ENCODE results near the gene SIK3.

SIK3 gene

DNA sequence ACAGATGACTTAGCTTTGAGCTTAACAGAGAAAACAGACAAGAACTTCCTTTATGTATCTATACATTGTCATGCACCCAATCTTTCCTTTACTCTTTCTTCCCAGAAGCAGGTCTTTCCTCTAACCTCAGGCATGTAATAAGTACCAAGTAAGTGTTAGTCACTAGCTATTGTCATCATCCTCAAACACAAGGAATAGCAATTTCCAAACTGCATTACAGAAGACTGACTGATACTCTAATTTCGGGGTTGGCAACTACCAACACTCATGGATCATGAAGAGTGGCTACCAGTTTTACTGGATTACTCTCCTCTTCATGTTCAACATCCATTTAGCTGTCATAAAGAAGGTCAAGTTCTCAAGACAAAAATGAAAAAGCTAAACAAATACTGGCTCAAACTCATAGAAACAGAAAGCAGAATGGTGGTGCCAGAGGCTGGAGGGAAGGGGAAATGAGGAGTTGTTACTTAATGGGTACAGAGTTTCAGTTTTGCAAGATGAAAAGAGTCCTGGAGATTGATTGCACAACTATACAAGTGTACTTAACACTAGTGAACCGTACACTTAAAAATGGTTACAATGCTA is 111.6 kb downstream of the SIK3 start:
- no peak overlapping the region for H3K4me3 ChIP-seq (ENCODE audit: low read length)

DNA sequence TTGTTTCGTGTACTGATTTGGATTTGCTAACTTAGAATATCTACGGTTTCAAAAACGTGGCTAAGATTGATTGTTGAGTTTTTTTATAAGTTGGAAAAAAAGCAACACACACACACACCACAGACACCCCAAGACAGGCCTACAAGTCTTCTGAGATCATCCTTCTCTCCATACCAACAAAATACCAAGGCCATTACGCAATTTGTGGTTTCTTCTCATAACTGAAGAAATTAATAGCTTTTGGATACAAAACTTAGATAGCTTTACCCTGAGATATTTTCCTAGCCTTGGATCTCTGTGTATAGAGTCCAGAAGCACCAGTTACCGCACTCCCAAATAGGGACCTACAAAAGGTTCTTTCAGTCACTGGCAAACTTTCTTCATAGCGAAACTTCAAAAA is 113.6 kb downstream of the SIK3 start:
- DNase-seq (ENCODE audit: low read depth, low spot score): no peak
- H3K4me3 ChIP-seq (ENCODE audit: low read length): no peak overlapping the region

More for the DNA sequence above, 111.6 kb downstream of the SIK3 start:
- peak; percentile 14 for DNase-seq (ENCODE audit: low read depth, low spot score)

DNA sequence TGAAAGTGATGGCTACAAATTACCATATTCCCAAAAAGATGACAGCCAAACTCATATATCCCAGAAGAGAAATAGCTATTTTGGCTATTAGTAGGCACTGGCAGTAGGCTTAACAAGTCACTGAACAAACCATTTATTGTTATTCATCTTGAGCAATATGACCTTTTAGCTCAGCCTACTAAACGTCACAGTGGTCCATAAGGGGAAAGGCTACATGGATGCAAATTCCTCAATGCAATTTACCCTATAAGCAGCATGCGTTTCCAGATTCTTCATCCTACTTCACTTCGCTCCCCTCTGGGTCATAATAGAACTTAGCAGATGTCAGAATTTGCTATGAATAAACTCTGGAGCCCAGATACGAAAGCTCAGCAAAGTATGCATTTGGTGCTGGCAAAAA is 114.0 kb downstream of the SIK3 start:
- H3K4me3 ChIP-seq (ENCODE audit: low read length): no peak overlapping the region
- DNase-seq (ENCODE audit: low read depth, low spot score): no peak

DNA sequence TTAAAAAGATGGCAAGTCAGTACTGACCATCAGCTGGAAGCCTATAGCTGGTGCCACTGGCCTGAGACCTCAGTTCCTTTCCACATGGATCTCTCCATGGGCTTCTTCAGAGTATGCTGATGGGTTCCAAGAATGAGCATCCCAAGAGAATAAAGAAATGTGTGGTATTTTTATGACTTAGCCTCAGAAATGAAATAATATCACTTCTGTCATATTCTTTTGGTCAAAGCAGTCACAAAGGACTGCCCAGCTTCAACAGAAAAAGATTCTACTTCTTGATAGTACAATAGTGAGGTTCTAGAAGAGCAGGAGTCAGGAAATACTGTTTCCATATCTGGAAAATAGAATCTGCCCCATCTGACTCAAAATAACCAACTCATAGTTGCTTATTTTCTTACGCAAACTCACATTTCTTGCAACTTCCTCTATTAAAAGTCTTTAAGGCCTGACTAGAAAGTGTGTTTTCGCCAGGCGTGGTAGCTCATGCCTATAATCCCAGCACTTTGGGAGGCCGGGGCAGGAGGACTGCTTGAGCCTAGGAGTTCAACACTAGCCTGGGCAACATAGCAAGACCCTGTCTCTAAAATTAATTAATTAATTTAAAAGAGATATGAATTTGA is 116.9 kb downstream of the SIK3 start:
- no peak overlapping the region for H3K4me3 ChIP-seq (ENCODE audit: low read length)
- no peak for DNase-seq (ENCODE audit: low read depth, low spot score)

DNA sequence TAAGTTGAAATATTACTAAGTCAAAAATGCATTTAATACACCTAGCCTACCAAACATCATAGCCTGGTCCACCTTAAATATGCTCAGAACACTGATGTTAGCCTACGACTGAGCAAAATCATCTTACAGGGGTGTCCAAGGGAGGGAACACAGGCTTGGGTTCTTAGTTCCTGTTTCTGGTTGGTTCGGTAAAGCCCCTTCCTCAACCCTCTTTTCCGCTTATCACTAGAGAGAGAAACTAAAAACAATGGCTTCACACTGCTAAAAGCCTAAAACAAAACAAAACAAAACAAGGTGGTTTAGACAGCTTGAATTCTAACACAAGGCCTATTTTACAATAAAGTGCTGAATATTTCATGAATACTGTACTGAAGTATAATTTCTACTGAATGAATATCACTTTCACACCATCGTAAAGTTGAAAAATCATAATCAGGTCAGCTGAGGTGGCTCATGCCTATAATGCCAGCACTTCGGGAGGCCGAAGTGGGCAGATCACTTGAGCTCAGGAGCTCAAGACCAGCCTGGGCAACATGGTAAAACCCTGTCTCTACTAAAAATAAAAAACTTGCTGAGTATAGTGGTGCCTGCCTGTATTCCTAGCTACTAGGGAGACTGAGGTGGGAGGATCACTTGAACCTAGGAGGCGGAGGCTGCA is 118.0 kb downstream of the SIK3 start:
- no peak for DNase-seq (ENCODE audit: low read depth, low spot score)
- H3K4me3 ChIP-seq (ENCODE audit: low read length): no peak overlapping the region

DNA sequence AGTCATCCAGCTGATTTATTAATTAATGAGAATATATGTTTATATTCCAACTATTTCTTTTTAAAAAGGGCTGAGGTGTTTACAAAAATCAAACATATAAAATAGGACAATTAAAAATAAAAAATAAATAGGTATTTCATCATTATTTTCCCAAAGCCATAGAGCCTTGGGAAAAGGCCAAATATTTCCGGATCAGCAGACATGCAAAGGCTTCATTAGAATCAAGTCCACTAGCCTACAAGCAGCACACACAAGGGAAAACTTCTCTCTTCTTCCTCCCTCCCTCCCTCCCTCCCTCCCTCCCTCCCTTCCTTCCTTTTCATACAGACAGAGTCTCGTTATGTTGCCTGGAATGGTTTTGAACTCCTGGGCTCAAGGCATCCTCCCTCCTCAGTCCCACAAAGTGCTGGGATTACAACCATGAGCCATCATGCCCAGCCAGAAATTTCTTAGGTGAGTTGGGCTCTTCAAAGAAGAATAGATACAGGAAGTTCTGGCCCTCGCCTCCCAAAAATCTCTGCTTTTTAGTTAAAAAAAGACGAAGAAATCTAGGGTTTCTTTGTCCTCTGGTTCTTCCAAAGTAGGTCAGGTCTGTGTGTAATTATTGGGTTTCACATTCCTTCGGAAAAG is 121.2 kb downstream of the SIK3 start:
- H3K4me3 ChIP-seq (ENCODE audit: low read length): no peak overlapping the region
- no peak for DNase-seq (ENCODE audit: low read depth, low spot score)

DNA sequence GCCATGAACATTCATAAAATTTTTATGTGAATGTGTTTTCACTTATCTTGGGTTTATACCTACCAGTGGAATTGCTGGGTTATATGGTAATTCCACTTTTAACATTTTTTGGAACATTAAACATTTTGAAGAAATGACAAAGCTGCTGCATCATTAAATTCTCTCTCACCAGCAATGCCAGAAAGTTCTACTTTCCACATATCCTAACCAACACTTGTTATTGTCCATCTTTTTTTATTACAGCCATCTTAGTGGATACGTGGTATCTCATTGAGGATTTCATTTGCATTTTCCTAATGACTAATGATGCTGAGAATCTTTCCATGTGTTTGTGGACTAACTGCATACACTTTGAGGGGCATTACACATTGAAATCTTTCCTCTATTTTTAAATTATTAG is 122.6 kb downstream of the SIK3 start:
- DNase-seq (ENCODE audit: low read depth, low spot score): no peak
- H3K4me3 ChIP-seq (ENCODE audit: low read length): no peak overlapping the region

DNA sequence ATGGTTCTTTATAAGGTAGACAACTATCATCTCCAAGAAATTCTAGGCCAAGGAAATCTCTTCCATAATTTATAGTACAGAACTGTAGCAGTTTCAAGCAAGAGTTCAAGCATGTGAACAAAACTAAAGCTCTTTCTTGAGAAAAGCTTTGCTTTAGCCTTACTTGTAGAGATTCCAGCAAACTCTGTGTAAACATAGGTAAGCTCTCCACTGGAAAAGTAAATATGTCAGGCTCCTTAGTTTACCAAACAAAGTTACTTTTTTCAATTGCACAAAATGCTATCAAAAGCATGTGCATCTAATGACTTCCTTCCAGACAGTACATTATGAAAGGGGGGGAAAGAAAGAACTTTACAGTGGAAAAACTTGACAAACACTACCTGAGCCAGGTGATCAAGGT is 125.0 kb downstream of the SIK3 start:
- DNase-seq (ENCODE audit: low read depth, low spot score): no peak
- H3K4me3 ChIP-seq (ENCODE audit: low read length): no peak overlapping the region

DNA sequence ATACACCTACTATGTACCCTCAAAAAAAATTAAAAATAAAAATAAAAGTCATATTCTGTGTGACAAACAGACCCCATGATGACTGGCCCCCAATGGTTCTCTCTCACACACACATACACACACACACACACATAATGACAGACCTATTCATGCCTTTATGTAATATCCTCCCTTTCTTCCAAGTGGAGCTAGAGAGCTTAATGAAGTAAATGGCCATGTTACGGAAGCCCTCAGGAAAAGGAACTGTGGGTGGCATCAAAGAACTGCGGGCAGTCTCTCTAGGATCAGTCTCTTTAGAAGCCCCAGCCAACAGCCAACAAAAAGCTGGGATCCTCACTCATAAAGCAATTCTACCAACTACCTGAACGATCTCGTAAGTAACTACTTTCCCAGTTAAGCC is 125.5 kb downstream of the SIK3 start:
- no peak overlapping the region for H3K4me3 ChIP-seq (ENCODE audit: low read length)
- no peak for DNase-seq (ENCODE audit: low read depth, low spot score)

DNA sequence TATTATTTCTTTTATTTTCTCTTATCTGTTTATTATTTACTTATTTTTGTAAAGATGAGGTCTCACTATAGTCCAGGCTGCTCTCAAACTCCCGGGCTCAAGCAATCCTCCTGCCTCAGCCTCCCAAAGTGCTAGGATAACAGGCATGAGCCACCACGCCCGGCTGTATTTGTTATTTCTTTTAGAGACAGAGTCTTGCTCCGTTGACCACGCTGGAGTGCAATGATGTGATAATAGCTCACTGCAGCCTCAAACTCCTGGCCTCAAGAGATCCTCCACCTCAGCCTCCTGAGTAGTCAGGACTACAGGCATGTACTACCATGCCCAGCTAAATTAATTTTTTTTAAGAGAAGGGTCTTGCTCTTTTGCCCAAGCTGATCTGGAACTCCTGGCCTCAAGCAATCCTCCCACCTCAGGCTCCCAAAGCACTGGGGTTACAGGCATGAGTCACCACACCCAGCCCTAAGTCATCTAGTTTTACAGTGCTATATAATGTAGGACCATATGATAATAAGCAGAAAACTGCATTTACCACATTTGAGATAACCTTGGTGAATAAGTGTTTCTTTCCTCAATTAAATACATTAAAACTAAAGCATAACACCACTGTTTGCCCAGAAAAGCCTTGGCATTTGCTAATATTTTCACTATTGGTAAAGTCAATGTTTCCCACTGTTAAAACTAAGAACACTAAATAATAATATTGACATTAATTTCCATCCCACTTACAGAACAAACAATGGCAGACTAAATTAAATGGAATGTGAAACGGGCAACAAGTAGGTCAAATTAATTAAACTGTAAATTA is 127.5 kb downstream of the SIK3 start:
- no peak overlapping the region for H3K4me3 ChIP-seq (ENCODE audit: low read length)
- no peak for DNase-seq (ENCODE audit: low read depth, low spot score)

DNA sequence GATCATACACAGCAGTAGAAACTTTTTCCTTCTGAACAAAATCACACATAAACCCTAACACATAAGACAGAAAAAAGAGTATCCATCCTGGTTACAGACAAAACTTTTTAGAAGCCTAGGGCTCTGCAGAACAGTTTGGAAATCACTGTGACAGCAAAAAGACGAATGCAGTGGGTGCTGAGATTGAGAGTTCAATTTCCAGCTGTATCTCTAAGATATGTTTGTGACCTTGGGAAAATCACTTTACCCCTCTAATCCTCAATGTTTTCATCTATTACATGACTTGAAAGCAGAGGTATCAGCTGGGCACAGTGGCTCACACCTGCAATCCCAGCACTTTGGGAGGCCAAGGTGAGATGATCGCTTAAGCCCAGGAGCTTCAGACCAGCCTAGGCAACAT is 128.5 kb downstream of the SIK3 start:
- no peak for DNase-seq (ENCODE audit: low read depth, low spot score)
- H3K4me3 ChIP-seq (ENCODE audit: low read length): no peak overlapping the region

DNA sequence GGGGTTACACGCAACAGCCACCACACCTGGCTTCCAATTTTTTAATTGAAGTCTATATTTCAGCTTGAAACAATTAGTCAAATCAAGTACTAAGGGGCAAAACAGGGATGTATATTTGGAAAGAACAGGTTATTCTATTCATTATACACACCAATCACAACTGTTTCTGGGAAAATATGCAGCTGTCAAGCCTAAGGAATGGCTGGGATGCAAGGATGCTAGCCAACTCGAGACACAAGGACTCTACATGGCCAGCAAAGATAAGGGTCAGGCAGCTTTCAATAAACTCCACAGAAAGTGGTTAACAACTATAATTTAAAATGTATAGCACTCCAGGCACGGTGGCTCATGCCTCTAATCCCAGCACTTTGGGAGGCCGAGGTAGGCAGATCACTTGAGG is 134.0 kb downstream of the SIK3 start:
- H3K4me3 ChIP-seq (ENCODE audit: low read length): no peak overlapping the region
- DNase-seq (ENCODE audit: low read depth, low spot score): no peak

DNA sequence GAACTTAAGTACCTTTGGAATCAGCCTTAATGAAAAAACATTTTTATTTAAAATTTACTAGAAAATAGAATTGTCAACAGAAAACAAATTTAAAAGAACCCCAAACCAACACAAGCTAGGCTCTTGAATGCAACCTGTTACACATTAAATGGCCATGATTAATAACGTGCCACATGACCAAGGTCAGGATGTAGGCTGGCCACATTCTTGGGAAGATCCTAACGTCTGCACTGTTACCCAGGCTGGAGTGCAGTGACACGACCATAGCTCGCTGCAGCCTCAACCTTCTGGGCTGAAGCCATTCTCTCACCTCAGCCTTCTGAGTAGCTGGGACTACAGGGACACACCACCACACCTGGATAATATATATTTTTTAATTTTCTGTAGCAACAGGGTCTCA is 134.4 kb downstream of the SIK3 start:
- H3K4me3 ChIP-seq (ENCODE audit: low read length): no peak overlapping the region
- no peak for DNase-seq (ENCODE audit: low read depth, low spot score)

DNA sequence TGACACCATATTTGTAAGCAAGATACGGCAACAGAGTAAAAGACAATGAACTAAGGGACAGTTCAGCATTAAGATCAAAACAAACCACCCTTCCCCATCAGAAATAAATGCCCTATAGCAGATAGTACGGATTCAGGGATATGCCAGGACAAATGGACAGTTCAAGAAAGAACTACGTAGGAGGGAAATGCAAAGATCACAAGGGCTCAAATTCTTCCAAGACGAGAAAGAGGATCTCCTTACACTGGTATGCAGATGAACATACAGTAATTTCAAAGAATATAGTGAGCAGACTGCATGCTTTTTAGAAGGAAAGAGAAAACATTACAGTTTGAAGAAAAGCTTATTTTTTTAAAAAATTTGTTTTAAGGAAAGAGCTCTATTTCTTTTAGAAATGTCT is 136.1 kb downstream of the SIK3 start:
- H3K4me3 ChIP-seq (ENCODE audit: low read length): no peak overlapping the region
- no peak for DNase-seq (ENCODE audit: low read depth, low spot score)

DNA sequence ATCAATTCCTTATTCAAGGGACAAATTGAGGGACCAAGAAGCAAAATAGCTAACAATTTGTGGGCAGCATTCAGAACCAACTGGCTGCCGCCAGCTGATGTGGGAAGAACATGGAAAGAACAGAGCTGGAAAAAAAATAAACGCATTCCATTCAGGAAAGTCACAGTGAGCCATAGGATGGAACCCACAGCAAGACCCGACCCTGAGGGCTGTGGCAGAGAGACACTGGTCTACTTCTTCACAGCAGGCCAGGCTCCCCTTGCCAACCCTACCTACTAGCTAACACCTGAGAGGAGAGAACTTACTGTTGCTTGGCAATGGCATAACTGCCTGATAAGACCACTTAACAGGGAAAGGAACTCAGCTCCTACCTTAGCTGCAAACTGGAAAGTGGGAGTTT is 137.3 kb downstream of the SIK3 start:
- no peak overlapping the region for H3K4me3 ChIP-seq (ENCODE audit: low read length)
- no peak for DNase-seq (ENCODE audit: low read depth, low spot score)

DNA sequence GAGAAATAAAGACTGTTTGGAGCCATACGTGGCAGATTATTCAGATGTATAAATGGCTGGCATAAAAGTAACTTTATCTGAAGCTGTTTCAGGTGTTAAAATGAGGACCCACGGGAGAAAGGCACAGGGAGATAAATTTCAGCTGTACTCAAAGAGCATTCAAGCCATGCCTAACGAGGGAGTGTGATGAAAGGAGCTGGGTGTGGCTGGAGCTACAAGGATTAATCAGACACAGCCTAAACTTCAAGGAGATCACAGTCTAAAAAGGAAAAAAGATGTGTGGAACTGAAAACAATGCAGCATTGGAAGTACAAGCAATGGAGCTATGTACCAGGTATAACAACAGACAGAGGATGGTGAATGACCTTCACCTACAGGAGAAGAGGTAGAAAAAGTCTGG is 140.0 kb downstream of the SIK3 start:
- no peak for DNase-seq (ENCODE audit: low read depth, low spot score)
- no peak overlapping the region for H3K4me3 ChIP-seq (ENCODE audit: low read length)

DNA sequence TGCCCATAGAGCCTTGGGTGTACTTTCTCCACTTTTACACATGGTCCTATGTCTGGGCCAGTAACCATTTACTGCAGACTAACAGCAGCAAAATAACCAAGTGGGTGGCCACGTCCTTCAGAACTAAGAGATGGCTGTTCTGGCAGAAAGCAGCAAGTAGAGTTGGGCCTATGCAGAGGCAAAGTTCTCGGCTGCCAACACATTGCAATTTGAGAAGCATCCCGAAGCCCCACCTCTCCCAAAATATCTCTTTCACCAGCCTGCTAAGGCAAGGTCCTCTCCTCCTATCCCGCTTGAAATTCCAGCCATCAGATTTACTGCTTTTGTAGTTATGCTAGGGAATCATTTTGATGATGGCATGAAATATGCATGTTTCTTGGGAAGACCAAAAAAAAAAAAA is 142.3 kb downstream of the SIK3 start:
- DNase-seq (ENCODE audit: low read depth, low spot score): no peak
- H3K4me3 ChIP-seq (ENCODE audit: low read length): no peak overlapping the region

DNA sequence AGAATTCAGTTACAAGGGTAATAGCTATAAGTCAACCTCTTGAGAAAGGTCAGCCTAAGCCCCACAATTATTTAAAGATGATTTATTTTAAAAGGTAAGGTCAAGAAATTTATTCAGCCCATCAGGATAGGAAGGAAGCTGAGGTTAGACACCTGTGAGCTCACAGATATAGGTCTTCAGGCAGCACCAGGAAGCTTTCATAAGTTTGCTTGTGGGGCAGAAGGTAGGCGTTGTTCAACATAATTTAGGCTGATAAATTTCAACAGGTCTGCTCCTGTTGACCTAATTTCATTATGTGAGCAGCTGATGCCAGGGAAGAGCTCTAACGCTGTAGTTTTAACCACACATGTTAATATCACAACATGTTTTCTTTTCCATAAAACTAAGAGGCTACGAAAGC is 142.7 kb downstream of the SIK3 start:
- DNase-seq (ENCODE audit: low read depth, low spot score): no peak
- no peak overlapping the region for H3K4me3 ChIP-seq (ENCODE audit: low read length)

DNA sequence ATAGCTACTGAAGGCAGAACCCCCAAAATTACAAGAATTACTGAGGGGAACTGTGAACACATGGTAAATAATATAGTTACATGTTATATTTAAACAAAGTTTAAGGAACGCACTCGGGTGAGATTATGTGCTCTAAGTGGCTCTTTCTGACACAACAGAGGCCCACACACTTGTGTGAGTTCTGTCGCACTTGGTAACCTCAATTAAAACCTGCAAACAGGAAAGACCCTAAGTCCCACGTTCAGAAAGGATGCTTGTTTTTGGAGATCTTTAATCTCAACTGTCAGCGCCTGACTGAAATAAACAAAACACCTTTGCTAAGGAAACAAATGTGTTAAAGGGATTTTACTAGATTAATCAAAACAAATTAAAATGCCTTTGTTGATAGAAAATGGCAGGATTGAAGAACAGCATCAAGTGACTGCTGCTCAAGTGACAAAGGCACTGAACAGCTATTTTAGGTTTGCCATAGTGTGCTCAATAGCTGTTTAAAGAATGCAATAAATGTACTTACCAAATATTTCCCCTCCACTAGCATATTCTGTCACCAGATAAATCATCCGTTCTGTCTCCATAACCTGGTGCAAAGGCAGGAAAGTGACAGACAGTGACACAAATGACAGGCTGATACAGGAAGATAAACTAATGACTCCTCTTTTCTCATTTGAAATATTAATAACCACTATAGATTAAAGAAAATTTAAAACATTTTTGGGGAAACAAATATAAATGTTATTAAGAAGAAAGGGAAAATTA is 144.5 kb downstream of the SIK3 start:
- no peak overlapping the region for H3K4me3 ChIP-seq (ENCODE audit: low read length)
- no peak for DNase-seq (ENCODE audit: low read depth, low spot score)
